DND-41 (cell line): ENCODE data around the gene SLC35F6.

Experiments
- CTCF ChIP-seq: IDR thresholded peaks from 2 replicates; pipeline ENCODE4 v1.5.1; 2012; ENCODE audit warnings: borderline replicate concordance, low read length, moderate library complexity, mild to moderate bottlenecking; ENCODE audit not compliant: poor library complexity, severe bottlenecking; ENCODE audit errors: extremely low read depth
- EZH2 ChIP-seq: IDR thresholded peaks from 3 replicates; pipeline ENCODE4 v1.6.1; 2012; ENCODE audit warnings: borderline replicate concordance, low read depth, mild to moderate bottlenecking, moderate library complexity, low read length, inconsistent platforms; ENCODE audit not compliant: severe bottlenecking

GRCh38 chr2:26757873-26758789 is 6.0 kb upstream of the SLC35F6 start:
- TF ChIP-seq CTCF (no peak), EZH2 (no peak)
